Trophoblast cell (in vitro differentiated cells and primary cell): ENCODE data around the gene ADM2.

Source experiments
- DNase-seq, 2 donors: peaks; one replicate each; pipeline ENCODE4 v3.0.0-alpha.2; 2016
- H2AFZ ChIP-seq: 2 replicates; pipeline ENCODE4 v1.6.1; 2013; ENCODE audit warnings: low read length, moderate library complexity, mild to moderate bottlenecking; ENCODE audit not compliant: insufficient read depth, poor library complexity
- H2AK5ac ChIP-seq: 2 replicates; pipeline ENCODE4 v1.6.1; 2013; ENCODE audit warnings: mild to moderate bottlenecking, low read length
- H2BK120ac ChIP-seq: 2 replicates; pipeline ENCODE4 v1.6.1; 2013; ENCODE audit warnings: low read length, mild to moderate bottlenecking, moderate library complexity; ENCODE audit not compliant: insufficient read depth, poor library complexity
- H2BK12ac ChIP-seq: 2 replicates; pipeline ENCODE4 v1.6.1; 2013; ENCODE audit warnings: mild to moderate bottlenecking, low read length, moderate library complexity
- H2BK5ac ChIP-seq: 2 replicates; pipeline ENCODE4 v1.6.1; 2013; ENCODE audit warnings: low read length, low read depth, moderate library complexity, mild to moderate bottlenecking; ENCODE audit not compliant: poor library complexity
- H3K14ac ChIP-seq: 2 replicates; pipeline ENCODE4 v1.6.1; 2013; ENCODE audit warnings: mild to moderate bottlenecking, low read length
- H3K18ac ChIP-seq: 2 replicates; pipeline ENCODE4 v1.6.1; 2013; ENCODE audit warnings: mild to moderate bottlenecking, low read length
- H3K23ac ChIP-seq: 2 replicates; pipeline ENCODE4 v1.6.1; 2013; ENCODE audit warnings: low read length
- H3K27ac ChIP-seq: 2 replicates; pipeline ENCODE4 v1.5.1; 2013; ENCODE audit warnings: low read depth, mild to moderate bottlenecking, inconsistent platforms, low read length, moderate library complexity
- H3K27me3 ChIP-seq: 2 replicates; pipeline ENCODE4 v1.6.1; 2013; ENCODE audit warnings: inconsistent platforms, mild to moderate bottlenecking, low read length, moderate library complexity; ENCODE audit not compliant: insufficient read depth
- H3K36me3 ChIP-seq, 2 experiments: 1 replicate in 1 of 2; 2 replicates in 1 of 2; pipeline ENCODE4 v1.6.1; 2013; ENCODE audit warnings: low read length in 2 of 2, mild to moderate bottlenecking in 2 of 2, moderate library complexity in 1 of 2; ENCODE audit not compliant: insufficient read depth in 2 of 2, control insufficient read depth in 1 of 2
- H3K4ac ChIP-seq: 2 replicates; pipeline ENCODE4 v1.6.1; 2013; ENCODE audit warnings: low read depth, mild to moderate bottlenecking, low read length, moderate library complexity
- H3K4me1 ChIP-seq, 2 experiments: 1 replicate in 1 of 2; 2 replicates in 1 of 2; pipeline ENCODE4 v1.6.1; 2013; ENCODE audit warnings: low read length in 2 of 2, mild to moderate bottlenecking in 2 of 2, moderate library complexity in 1 of 2; ENCODE audit not compliant: insufficient read depth in 2 of 2, control insufficient read depth in 1 of 2
- H3K4me2 ChIP-seq: 2 replicates; pipeline ENCODE4 v1.6.1; 2013; ENCODE audit warnings: inconsistent platforms, mild to moderate bottlenecking, low read length, moderate library complexity
- H3K4me3 ChIP-seq: 2 replicates; pipeline ENCODE4 v1.5.1; 2013; ENCODE audit warnings: mild to moderate bottlenecking, low read depth, low read length, inconsistent platforms
- H3K79me1 ChIP-seq: one replicate; pipeline ENCODE4 v1.6.1; 2013; ENCODE audit warnings: low read length
- H3K79me2 ChIP-seq: 2 replicates; pipeline ENCODE4 v1.6.1; 2013; ENCODE audit warnings: low read length, mild to moderate bottlenecking; ENCODE audit not compliant: control insufficient read depth, insufficient read depth, poor library complexity
- H3K9ac ChIP-seq: 2 replicates; pipeline ENCODE4 v1.6.1; 2013; ENCODE audit warnings: mild to moderate bottlenecking, low read length
- H3K9me3 ChIP-seq: 2 replicates; pipeline ENCODE4 v1.6.1; 2013; ENCODE audit warnings: low read depth, mild to moderate bottlenecking, control low read depth, inconsistent platforms, low read length; ENCODE audit not compliant: insufficient read depth
- H4K12ac ChIP-seq: 2 replicates; pipeline ENCODE4 v1.6.1; 2013; ENCODE audit warnings: low read depth, mild to moderate bottlenecking, low read length, moderate library complexity
- H4K8ac ChIP-seq: 2 replicates; pipeline ENCODE4 v1.6.1; 2013; ENCODE audit warnings: low read depth, mild to moderate bottlenecking, low read length, moderate library complexity
- H4K91ac ChIP-seq: one replicate; pipeline ENCODE4 v1.6.1; 2013; ENCODE audit warnings: low read depth, mild to moderate bottlenecking, low read length, moderate library complexity
- whole genome bisulfite sequencing: extraction: QIAGEN DNeasy Blood & Tissue Kit; methylation state at CpG from one replicate; pipeline ENCODE4 v1.1.7; 2013; ENCODE audit warnings: missing lambda C conversion rate; ENCODE audit not compliant: insufficient read length, insufficient coverage; ENCODE audit errors: extremely low coverage; 5-methylcytosine and 5-hydroxymethylcytosine counted together

ADM2 gene

DNA sequence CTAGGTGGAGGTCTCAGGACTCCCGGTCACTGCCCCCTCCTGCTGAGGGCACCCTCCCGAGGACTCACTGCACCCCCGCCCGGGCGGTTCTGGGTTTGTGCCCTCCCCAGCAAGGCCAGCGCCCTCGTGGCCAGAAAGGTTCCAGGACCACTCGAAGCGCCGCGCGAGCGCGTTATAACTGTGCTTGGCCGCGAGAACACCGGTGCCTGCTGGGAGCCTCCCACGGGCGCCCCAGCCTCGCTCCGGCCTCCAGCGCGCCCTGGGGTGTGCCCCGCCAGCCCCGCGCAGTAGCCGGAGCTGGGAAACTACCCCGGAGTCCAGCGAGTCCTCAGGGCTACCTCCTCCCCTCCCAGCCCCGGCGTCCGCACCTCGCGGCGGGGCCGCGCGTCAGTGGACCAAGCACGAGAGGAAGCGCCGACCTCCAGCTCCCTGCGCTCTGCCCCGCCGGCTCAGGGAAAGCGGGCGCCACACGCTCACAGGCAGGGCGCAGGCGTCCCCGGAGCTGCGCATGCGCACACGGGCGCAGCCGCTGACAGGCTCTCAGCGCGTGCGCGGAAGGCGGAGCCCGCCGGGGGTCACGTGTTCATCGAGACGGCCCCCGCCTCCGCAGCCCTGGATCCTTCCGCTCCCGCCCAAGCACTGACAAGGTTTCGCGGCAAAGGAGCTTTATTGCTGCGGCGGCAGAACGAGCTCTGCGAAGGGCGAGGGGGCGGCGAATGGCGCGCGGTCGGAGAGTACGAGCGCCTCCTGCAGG lies 43.9 kb downstream of the ADM2 start, which contains the start of gene SCO2:
SCO2 (minus strand) TSS at position 495 of the 754 bp plus-strand sequence. CDS start 1,187 bp downstream, outside the sequence.
- Histone ChIP-seq H2BK120ac (peak within 1 kb of the TSS; percentile 79), H2AK5ac (peak within 1 kb of the TSS; percentile 62), H4K12ac (peak within 1 kb of the TSS; percentile 57), H4K91ac (peak within 1 kb of the TSS; percentile 89), H3K9me3 (no peaks in the 10 kb centered on the region), H3K23ac (no peak within 1 kb of the TSS), H3K36me3 (peaks cover 36 to 40% of the 10 kb centered on the region in 2 experiments), H3K27me3 (no peaks in the 10 kb centered on the region), H3K4me3 (peak within 1 kb of the TSS; percentile 77), H3K79me2 (peaks cover 17% of the 10 kb centered on the region), H3K4me2 (peak within 1 kb of the TSS; percentile 85), H2BK5ac (peak within 1 kb of the TSS; percentile 70), H3K79me1 (peaks cover 25% of the 10 kb centered on the region), H2BK12ac (no peak within 1 kb of the TSS), H3K4me1 (peaks cover 21 to 36% of the 10 kb centered on the region in 2 experiments), H3K18ac (peak within 1 kb of the TSS; percentile 78), H3K14ac (peak within 1 kb of the TSS; percentile 80), H3K27ac (peak within 1 kb of the TSS; percentile 88), H2AFZ (peak within 1 kb of the TSS; percentile 50), H3K9ac (peak within 1 kb of the TSS; percentile 86), H4K8ac (peak within 1 kb of the TSS; percentile 86), H3K4ac (peak within 1 kb of the TSS; percentile 75)
- DNase-seq: peak; percentile 97 to 100
- WGBS: no CpG with 5 or more reads among the region's 84 CpGs

DNA sequence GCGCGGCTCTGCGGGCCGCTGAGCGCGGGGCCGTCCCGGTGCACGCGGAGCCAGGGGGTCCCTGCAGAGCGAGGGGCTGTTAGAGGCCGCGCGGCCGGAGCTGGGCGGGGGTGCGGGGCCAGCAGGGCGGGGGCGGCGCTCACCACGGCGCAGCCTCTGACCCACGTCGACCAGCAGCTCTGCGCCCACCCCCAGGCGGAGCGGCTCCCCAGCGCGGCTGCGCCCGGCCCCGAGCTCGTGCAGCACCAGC lies 44.4 kb downstream of the ADM2 start:
- Histone ChIP-seq H3K4me3 (peak overlapping the region; percentile 77), H3K4me2 (peak overlapping the region; percentile 85), H4K12ac (peak overlapping the region; percentile 57), H3K79me1 (peaks cover 29% of the 10 kb centered on the region), H2AFZ (peak overlapping the region; percentile 33), H2BK12ac (no peak overlapping the region), H3K27ac (peak overlapping the region; percentile 88), H4K8ac (peak overlapping the region; percentile 79), H3K27me3 (no peaks in the 10 kb centered on the region), H3K9ac (peak overlapping the region; percentile 80), H3K9me3 (no peaks in the 10 kb centered on the region), H2BK120ac (no peak overlapping the region), H3K23ac (no peak overlapping the region), H2AK5ac (no peak overlapping the region), H2BK5ac (peak overlapping the region; percentile 66), H3K4me1 (peaks cover 23 to 41% of the 10 kb centered on the region in 2 experiments), H3K36me3 (peaks cover 36 to 38% of the 10 kb centered on the region in 2 experiments), H4K91ac (peak overlapping the region; percentile 89), H3K14ac (peak overlapping the region; percentile 78), H3K18ac (peak overlapping the region; percentile 67), H3K79me2 (peaks cover 21% of the 10 kb centered on the region), H3K4ac (peak overlapping the region; percentile 10)
- no CpG with 5 or more reads among the region's 33 CpGs for WGBS
- DNase-seq: no peak

DNA sequence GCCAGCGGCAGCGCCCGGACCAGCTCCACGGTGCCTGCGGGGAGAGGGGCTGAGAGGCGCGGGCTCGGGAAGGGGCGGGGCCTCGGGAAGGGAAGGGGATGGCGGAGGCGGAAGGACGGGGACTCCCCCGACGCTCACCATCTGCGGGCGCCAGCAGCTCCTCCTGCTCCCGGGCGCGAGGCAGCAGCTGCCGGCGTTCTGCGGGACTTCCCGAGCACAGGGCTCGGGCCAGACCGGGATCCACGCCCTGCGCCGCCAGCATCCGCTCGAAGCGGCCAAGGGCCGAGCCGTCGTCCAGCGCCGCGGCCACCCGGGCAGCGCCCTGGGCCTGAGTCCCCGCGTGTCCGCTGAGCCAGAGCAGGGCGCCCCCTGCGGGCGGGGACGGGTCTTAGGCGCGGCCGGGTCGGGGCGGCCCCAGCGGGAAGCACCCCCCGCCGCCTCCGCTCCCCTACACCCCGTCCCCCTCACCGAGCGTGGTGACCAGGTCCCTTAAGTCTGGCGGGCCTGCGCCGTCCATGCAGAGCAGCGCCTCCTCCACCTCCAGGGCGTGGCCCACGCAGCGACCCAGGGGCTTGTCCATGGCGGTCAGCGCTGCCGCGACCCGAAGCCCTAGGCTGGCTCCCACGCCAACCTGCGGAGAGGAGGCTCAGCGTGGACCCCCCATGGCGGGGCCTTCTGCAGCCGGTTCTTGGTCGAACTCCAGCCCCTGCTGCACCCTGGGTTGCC lies 44.9 kb downstream of the ADM2 start:
- Histone ChIP-seq H4K91ac (peak overlapping the region; percentile 89), H3K9me3 (no peaks in the 10 kb centered on the region), H3K4me1 (peaks cover 27 to 46% of the 10 kb centered on the region in 2 experiments), H3K9ac (peak overlapping the region; percentile 85), H4K12ac (peak overlapping the region; percentile 57), H3K79me1 (peaks cover 34% of the 10 kb centered on the region), H2AK5ac (peak overlapping the region; percentile 62), H3K23ac (no peak overlapping the region), H2AFZ (peak overlapping the region; percentile 12), H3K27ac (peak overlapping the region; percentile 88), H3K4me2 (peak overlapping the region; percentile 85), H3K79me2 (peaks cover 24% of the 10 kb centered on the region), H3K36me3 (peaks cover 31 to 33% of the 10 kb centered on the region in 2 experiments), H2BK120ac (peak overlapping the region; percentile 79), H3K4ac (peak overlapping the region; percentile 44), H3K14ac (peak overlapping the region; percentile 78), H3K18ac (peak overlapping the region; percentile 72), H3K27me3 (no peaks in the 10 kb centered on the region), H4K8ac (peak overlapping the region; percentile 79), H2BK5ac (peak overlapping the region; percentile 66), H3K4me3 (peak overlapping the region; percentile 77), H2BK12ac (no peak overlapping the region)
- peak; percentile 95 to 97 for DNase-seq
- WGBS: no CpG with 5 or more reads among the region's 77 CpGs

DNA sequence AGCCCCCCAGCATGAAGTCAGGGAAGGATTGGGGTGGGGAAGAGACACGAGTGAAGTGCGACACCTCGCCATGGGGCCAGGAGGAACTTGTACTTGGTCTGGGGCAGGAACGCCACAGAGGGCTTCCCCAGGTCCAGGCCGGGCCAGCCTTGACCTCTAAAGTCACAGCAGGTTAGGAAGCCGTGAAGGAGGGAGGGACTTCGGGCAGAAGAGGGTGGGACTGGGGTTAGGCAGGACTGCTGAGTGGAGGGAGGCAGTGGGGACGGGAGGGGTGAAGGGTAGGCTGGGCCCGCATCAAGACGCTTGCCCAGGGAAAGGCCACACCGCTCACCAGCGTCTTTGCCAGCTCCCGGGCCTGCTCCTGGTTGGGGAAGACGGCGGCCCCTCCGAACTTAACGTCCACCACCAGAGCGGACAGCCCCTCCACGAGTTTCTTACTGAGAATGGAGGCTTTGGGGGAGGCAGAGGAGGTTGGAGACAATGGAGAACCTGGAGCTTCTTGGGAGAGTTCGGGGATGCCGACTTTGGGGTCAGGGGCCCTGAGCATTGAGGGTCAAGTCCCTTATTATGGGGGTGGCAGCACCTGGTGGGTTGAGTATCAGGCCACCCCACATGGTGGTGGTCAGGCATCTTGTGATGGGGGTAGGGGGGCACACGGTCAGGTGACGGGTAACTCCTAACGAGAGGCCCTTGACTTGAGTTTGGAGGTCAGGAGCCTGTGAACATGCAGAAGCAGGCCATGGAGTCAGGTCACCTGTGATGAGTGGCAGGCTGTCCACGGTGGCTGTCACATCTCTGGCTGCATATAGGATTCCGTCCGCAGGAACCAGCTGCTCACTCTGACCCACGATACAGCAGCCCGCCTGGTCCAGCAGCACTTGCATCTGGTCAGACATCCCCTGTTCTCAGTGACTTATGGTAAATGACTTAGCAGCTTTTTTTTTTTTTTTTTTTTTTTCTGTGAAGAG lies 45.8 kb downstream of the ADM2 start:
- WGBS: no CpG with 5 or more reads among the region's 29 CpGs

More for the DNA sequence above, 45.8 kb downstream of the ADM2 start:
- H3K4me2 ChIP-seq: peak overlapping the region; percentile 85
- H3K4ac ChIP-seq: peak overlapping the region; percentile 43
- H4K91ac ChIP-seq: peak overlapping the region; percentile 89
- H3K27me3 ChIP-seq: no peaks in the 10 kb centered on the region
- H3K4me1 ChIP-seq: peaks cover 30 to 53% of the 10 kb centered on the region in 2 experiments
- peak; percentile 75 to 80 for DNase-seq
- peak overlapping the region; percentile 79 for H4K8ac ChIP-seq
- peak overlapping the region; percentile 72 for H3K18ac ChIP-seq
- H2BK5ac ChIP-seq: peak overlapping the region; percentile 66
- peak overlapping the region; percentile 57 for H4K12ac ChIP-seq
- peak overlapping the region; percentile 12 for H2AFZ ChIP-seq
- H3K14ac ChIP-seq: peak overlapping the region; percentile 72
- H3K9me3 ChIP-seq: no peaks in the 10 kb centered on the region
- peak overlapping the region; percentile 62 for H2AK5ac ChIP-seq
- H3K36me3 ChIP-seq: peaks cover 23 to 25% of the 10 kb centered on the region in 2 experiments
- H3K79me1 ChIP-seq: peaks cover 42% of the 10 kb centered on the region
- peak overlapping the region; percentile 88 for H3K27ac ChIP-seq
- no peak overlapping the region for H3K23ac ChIP-seq
- peaks cover 31% of the 10 kb centered on the region for H3K79me2 ChIP-seq
- peak overlapping the region; percentile 77 for H3K4me3 ChIP-seq
- peak overlapping the region; percentile 79 for H2BK120ac ChIP-seq
- H2BK12ac ChIP-seq: no peak overlapping the region
- peak overlapping the region; percentile 85 for H3K9ac ChIP-seq
